GM12874 (cell line): Measurements from ENCODE around the gene PLA2G6.

ENCODE experiments used
- TF ChIP-seq, protein P1 (sequence below): IDR thresholded peaks from 2 replicates; pipeline ENCODE4 v1.5.1; 2011; ENCODE audit warnings: low read depth, mild to moderate bottlenecking, control low read depth, low read length, moderate library complexity; ENCODE audit not compliant: insufficient read depth

PLA2G6 gene

DNA sequence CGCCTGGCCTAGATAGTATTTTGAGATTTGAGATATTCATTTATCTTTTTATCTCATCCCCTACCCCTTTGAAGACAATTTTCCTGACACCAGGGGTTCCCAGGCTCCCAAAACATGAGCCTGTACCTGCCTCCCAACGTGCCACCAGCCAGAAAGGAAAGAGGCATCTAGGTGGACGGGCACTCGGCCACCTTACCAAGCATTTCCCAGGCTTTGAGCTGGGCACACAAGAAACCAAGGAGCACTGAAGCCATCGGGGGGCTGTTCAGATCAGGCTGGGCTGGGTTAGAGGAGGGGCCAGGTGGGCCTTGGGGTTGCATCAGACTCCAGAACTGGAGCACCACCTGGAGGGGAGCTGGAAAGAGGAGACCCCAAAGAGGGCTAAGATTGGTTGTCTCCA is 42.7 kb downstream of the PLA2G6 start:
- TF ChIP-seq, protein P1, sequence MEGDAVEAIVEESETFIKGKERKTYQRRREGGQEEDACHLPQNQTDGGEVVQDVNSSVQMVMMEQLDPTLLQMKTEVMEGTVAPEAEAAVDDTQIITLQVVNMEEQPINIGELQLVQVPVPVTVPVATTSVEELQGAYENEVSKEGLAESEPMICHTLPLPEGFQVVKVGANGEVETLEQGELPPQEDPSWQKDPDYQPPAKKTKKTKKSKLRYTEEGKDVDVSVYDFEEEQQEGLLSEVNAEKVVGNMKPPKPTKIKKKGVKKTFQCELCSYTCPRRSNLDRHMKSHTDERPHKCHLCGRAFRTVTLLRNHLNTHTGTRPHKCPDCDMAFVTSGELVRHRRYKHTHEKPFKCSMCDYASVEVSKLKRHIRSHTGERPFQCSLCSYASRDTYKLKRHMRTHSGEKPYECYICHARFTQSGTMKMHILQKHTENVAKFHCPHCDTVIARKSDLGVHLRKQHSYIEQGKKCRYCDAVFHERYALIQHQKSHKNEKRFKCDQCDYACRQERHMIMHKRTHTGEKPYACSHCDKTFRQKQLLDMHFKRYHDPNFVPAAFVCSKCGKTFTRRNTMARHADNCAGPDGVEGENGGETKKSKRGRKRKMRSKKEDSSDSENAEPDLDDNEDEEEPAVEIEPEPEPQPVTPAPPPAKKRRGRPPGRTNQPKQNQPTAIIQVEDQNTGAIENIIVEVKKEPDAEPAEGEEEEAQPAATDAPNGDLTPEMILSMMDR: no peak

DNA sequence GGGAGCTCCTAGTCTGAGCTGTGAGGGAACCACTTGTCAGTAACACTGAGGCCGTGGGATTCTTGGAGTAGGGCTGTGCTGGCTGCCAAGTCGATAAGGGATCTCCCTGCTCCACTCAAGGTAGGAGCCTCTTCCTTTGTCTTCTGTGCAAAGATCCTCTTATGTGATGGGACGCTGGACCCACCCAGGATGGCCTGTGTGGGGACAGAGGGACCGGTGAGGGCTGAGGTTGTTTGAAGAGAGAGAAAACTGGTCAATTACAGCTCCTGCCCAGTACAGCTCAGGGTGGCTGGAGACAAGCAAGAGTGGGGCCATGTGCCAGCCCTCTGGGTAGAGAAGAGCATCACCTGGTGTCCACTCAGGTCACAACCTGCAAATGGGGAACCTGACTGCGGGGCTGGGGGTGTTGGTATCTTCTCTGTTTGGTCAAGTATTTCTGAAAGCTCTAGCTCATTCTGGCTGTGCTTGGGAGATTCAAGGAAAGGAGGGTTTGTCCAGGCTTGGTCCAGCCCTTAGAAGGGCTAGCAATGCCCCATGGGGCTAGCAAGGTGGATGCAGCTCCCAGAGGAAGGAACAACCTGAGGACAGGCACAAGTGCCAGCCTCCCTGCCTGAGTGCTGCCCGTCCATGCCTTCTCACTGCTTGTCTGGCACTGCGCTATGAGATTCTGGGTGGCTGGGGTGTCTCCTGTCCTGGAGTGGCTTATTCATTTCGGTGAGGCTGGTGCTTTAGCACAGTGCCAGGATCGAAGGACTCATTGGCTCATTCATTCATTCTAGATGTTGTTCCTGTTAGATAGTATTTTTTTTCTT is 43.5 kb downstream of the PLA2G6 start:
- TF ChIP-seq, protein P1: no peak

DNA sequence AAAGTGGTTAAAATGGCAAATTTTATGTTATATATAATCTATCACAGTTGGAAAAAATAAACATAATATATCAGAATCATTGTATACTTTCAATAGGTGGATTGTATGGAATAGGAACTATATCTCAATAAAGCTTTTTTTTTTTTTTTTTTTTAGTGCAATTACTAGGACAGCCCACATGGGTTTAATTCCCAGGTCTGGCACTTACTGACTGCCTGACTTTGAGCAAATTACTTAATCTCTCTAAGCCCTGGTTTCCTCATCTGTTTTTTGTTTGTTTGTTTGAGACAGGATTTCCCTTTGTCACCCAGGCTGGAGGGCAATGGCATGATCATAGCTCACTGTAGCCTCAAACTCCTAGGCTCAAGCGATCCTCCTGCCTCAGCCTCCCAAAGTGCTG is 45.0 kb downstream of the PLA2G6 start:
- TF ChIP-seq, protein P1: no peak

DNA sequence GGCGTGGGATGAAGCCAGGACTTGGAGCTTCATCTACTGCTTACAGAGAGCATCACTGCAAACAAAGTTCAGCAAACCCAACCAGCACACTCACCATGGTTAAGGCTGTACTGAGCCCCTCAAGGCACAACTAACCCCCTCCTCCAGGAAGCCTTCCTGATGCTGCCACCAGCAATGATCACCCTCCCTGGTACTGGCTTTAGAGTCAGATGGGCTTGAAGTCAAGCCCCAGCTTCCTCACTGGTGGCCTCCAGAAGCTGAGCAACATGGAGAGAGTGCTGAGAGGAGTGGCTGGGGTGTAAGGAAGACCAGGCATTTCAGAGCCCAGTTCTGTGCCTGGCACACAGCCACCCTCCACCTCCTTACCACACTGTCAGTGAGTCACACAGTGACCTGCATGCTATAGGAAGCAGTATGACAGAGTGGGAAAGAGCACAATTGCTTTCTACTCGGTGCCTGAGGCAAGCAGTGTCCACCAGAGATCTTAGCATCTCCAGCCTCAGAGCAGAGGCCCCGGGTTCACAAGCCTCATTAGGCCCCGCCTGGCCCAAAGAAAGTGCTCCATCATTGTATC is 46.4 kb downstream of the PLA2G6 start:
- TF ChIP-seq, protein P1: no peak

DNA sequence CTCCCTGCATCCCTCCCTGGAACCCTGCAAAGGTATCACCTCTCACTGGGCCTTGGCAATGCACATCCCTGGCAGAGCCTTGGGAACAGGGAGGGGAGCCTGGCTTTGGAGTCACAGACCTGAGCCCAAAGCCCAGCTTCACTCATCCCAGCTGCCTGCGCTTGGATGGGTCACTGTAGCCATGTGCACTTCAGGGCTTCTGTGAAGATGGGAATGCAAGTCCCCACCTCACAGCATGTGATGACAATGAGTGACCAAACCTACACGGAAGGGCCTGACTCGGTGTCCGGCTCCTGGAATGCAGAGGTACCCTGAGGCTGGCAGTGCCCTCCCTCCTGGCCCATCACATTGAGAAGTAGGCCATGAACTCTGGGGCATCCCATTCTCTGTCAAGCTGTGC is 48.3 kb downstream of the PLA2G6 start:
- TF ChIP-seq, protein P1: no peak

DNA sequence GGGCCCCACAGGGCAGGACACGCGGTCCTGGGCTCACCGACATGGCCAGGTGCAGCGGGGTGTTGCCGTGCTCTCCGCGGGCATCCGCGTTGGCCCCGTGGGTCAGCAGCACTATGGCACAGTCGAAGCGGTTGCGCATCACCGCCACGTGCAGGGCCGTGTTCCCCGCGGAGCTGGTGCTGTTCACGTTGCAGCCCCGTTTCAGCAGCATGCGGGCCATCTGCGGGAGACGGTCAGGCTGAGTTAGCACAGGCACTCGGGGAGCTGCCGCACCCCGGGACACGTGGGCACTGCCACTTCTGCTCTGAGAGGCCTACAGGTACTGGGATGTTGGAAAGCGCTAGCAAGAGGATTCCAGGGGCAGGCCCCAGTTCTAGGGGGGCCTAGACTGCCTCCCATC is 48.8 kb downstream of the PLA2G6 start:
- TF ChIP-seq, protein P1: no peak

DNA sequence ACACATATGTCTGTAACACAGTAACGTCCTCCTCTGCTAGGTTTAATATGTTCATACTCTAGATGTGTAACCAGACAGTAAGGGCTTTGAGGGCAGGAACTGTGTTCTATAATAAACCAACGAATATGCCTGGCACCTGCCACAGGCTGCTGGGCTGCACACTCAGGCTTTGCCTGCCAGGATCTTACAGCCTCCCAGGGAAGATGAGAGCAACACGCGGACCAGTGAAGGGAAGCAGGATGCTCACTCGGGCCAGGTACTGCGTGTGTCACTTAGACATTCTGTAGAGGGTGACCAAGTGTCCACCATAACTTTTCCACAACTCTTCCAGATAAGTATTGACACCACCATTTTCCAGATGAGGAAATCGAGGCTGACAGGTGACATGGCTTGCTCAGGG is 49.5 kb downstream of the PLA2G6 start:
- TF ChIP-seq, protein P1: no peak
